Epithelial cell of proximal tubule (primary cell): ENCODE measurements around the gene JHY. TPM values are rescaled to one million over a fixed set of nuclear protein-coding genes. Genes with fewer than 3 reads are reported as not detected.

Source experiments
- DNase-seq: peaks from one replicate; pipeline ENCODE4 v3.0.0-alpha.2; 2011; ENCODE audit warnings: low read depth
- H3K4me3 ChIP-seq: 2 replicates; pipeline ENCODE4 v1.5.1; 2011; ENCODE audit warnings: low read depth, mild to moderate bottlenecking, low read length
- CTCF ChIP-seq: conservative IDR thresholded peaks from 2 replicates; pipeline ENCODE4 v1.5.1; 2012; ENCODE audit warnings: low read depth, mild to moderate bottlenecking, low read length
- total RNA-seq: library from RNA; depleted of rRNA; stranded (reverse); fragments of >200 nt; gene quantifications from 2 replicates; pipeline ENCODE4 v1.2.3, GENCODE V29; 2015

JHY gene
- total RNA-seq, 1 donor from 2014 or later, result 1.2 TPM

- no peak for TF ChIP-seq CTCF
- H3K4me3 ChIP-seq, result no peak overlapping the region
- no peak for DNase-seq
These were observed 95.1 kb downstream of the JHY start for GRCh38 chr11:122977470-122978298.

DNA sequence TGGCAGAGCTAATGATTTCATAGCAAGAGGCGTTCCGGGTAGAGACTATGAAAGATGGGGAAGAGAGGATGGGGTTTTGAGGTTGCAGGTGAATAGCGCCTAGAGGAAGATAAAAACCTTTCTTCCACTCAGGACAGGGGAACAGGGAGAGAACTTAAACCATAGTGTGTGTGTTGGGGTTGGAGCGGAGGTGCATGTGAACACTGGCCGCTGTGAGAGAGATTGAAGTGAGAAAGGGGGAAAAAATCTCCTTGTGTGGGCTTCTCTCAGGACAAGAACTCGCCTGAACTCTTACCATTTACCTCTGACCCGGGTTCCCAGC is 95.7 kb downstream of the JHY start:
- no peak for DNase-seq

GRCh38 chr11:122979103-122979814 is 96.7 kb downstream of the JHY start:
- no peak overlapping the region for H3K4me3 ChIP-seq
- DNase-seq, result no peak
- TF ChIP-seq CTCF, result no peak

More for the DNA sequence above, 95.7 kb downstream of the JHY start:
- TF ChIP-seq CTCF, result no peak
- H3K4me3 ChIP-seq, result no peak overlapping the region

GRCh38 chr11:122979815-122980595 is 97.4 kb downstream of the JHY start:
- no peak for TF ChIP-seq CTCF
- H3K4me3 ChIP-seq, result no peak overlapping the region
- DNase-seq, result no peak

- no peak for TF ChIP-seq CTCF
- no peak within 1 kb of the TSS for H3K4me3 ChIP-seq
- no peak for DNase-seq
These were observed 99.1 kb downstream of the JHY start, which contains the start of gene BSX for GRCh38 chr11:122981388-122982264. TSS of gene BSX (minus strand) at chr11:122981834. CDS start at chr11:122981671, 163 bp downstream.

DNA sequence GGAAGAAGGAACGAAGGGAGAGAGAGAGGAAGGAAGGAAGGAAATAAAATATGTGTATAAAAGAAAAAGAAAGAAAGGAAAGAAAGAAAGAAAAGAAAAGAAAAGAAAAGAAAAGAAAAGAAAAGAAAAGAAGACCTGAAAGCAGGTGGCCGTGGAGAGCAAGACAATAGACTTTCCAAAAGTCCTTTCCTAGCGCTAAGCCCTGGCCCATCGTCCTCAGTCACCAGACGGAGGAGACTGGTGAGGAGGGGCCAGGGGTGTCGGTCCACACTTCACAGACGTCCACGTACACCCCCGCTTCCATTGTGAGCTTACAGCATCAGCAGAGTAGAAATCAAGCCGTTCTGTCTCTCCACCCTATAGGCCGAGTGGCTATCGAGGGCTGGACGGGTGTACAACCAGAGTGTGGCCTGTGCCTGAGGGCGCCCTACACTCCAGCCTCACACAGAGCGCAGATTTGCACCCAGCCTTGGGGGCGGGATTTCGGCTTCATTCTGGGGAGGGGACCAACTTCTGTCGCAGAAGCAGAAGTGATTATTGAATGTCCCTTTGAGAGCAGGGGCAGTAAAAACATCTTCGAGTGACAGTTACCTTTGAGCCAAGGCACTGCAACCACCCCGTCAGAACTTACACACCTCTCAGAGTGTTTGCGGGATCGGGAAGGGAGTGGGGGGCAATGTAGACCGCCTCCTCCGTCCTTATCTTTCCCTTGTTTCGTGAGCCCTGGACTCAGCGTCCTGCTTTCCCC is 101.1 kb downstream of the JHY start:
- no peak for TF ChIP-seq CTCF
- peak overlapping the region; percentile 68 for H3K4me3 ChIP-seq
- DNase-seq, result no peak
